Measurements from ENCODE around the gene TNNI3K.

Gene TNNI3K

DNA sequence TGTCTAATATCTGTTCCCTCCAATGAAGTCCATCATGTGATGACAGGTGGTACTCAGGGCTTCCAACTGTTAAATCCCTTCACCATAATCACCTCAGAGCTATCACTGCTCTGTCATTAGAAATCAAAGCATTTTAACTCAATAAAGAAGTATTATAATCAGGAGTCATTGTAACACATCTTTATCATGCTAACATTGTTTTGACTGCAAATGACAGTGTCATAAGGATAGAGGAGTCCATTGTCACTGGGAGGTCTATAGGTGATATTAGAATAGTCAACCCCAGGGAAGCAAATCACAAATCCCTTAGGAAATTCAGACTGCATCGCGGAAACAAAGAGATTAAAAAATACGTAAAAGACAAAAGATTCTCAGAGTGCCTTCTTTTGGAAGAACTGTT, 246.4 kb downstream of the TNNI3K start:
- no peaks in the 10 kb centered on the region for H3K4me1 ChIP-seq
- intact Hi-C loops (cut with DNase I; ENCODE audit: low total_unique reads): no loop called here
- H3K4me3 ChIP-seq: no peak overlapping the region
- DNase-seq: no peak
- H3K9me3 ChIP-seq: no peaks in the 10 kb centered on the region
- no peak overlapping the region for H3K27ac ChIP-seq
- TF ChIP-seq, protein P1, sequence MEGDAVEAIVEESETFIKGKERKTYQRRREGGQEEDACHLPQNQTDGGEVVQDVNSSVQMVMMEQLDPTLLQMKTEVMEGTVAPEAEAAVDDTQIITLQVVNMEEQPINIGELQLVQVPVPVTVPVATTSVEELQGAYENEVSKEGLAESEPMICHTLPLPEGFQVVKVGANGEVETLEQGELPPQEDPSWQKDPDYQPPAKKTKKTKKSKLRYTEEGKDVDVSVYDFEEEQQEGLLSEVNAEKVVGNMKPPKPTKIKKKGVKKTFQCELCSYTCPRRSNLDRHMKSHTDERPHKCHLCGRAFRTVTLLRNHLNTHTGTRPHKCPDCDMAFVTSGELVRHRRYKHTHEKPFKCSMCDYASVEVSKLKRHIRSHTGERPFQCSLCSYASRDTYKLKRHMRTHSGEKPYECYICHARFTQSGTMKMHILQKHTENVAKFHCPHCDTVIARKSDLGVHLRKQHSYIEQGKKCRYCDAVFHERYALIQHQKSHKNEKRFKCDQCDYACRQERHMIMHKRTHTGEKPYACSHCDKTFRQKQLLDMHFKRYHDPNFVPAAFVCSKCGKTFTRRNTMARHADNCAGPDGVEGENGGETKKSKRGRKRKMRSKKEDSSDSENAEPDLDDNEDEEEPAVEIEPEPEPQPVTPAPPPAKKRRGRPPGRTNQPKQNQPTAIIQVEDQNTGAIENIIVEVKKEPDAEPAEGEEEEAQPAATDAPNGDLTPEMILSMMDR (IDR thresholded peaks at IDR 0.05): no peak
- no peaks in the 10 kb centered on the region for H3K36me3 ChIP-seq
- H3K27me3 ChIP-seq: no peaks in the 10 kb centered on the region

DNA sequence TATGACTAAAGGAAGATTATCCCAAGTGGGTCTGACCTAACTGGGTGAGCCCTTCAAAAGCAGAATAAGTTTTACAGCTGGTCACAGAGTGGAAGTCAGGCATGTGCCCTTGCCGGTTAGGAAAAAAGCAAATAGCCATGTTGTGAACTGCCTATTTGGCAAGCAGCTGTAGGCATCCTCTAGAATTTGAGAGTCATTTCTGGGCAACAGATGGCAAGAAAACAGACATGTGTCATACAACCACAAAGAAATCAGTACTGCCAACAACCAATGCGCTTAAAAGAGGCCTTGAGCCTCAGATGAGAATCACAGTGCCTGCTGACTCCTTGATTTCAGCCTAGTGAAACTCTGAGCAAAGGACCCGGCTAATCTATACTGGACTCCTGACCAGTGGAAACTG, 250.4 kb downstream of the TNNI3K start:
- H3K4me1 ChIP-seq: no peaks in the 10 kb centered on the region
- H3K27ac ChIP-seq: no peak overlapping the region
- H3K4me3 ChIP-seq: no peak overlapping the region
- no peak for DNase-seq
- H3K27me3 ChIP-seq: no peaks in the 10 kb centered on the region
- H3K9me3 ChIP-seq: no peaks in the 10 kb centered on the region
- H3K36me3 ChIP-seq: no peaks in the 10 kb centered on the region
- TF ChIP-seq, protein P1 (IDR thresholded peaks at IDR 0.05): no peak
- intact Hi-C loops (cut with DNase I; ENCODE audit: low total_unique reads): no loop called here

DNA sequence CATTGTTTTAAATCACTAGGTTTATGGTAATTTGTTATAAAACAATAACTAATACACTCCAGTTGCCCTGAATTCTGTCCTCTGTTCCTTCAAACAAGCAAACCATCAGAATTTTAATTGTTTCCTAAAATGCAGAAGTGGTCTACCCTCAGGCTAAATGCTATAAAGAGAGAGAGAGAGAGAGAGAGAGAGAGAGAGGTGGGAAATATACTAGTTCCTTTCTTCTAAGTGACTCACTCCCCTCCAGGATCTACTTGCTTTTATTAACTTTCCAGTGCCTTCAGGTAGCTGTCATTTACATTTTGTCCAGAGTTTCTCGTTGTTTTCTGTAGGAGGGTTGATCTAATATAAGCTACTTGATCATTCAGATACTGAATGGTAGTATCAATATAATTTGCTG, 250.8 kb downstream of the TNNI3K start:
- H3K9me3 ChIP-seq: no peaks in the 10 kb centered on the region
- intact Hi-C loops (cut with DNase I; ENCODE audit: low total_unique reads): no loop called here
- no peaks in the 10 kb centered on the region for H3K27me3 ChIP-seq
- DNase-seq: no peak
- no peaks in the 10 kb centered on the region for H3K4me1 ChIP-seq
- TF ChIP-seq, protein P1 (IDR thresholded peaks at IDR 0.05): no peak
- H3K27ac ChIP-seq: no peak overlapping the region
- H3K36me3 ChIP-seq: no peaks in the 10 kb centered on the region
- no peak overlapping the region for H3K4me3 ChIP-seq

DNA sequence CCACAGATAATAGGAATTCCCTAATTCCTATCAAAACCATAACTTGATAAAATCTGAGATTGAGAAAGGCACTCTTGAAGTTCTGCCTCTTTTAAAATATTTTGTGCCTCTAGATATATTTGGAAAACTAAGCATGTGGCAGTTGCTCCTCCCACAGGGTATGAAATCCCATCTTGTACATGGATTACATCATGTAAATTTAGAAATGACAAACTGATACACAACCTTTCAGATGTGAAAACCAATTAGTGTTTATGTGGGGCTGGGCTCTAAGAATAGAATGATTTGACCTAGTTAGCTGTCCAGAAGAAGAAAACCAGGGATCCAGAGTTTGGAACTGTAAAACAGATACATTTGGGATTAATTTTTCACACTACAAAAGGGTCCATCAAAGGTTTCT, 261.5 kb downstream of the TNNI3K start:
- H3K4me1 ChIP-seq: no peaks in the 10 kb centered on the region
- H3K27ac ChIP-seq: no peak overlapping the region
- DNase-seq: no peak
- TF ChIP-seq, protein P1 (IDR thresholded peaks at IDR 0.05): no peak
- no peaks in the 10 kb centered on the region for H3K36me3 ChIP-seq
- intact Hi-C loops (cut with DNase I; ENCODE audit: low total_unique reads): no loop called here
- no peak overlapping the region for H3K4me3 ChIP-seq
- H3K9me3 ChIP-seq: no peaks in the 10 kb centered on the region
- no peaks in the 10 kb centered on the region for H3K27me3 ChIP-seq

DNA sequence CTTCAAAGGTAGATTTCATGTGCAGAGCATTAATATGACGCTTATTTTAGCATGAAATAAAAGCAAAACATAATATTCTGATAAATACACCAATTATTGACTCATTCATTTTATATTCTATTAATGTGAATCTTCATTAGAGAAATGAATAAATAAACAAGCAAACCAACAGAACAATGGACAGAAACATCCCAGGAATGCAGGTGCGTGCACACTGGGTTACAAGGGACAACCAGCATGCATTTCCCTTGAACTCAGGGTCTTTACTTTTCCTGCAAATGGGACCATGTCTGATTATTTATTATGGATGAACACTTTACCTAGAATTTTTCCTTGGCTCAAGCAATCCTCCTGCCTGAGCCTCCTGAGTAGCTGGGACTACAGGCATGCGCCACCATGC, 263.7 kb downstream of the TNNI3K start:
- Histone ChIP-seq H3K36me3 (no peaks in the 10 kb centered on the region), H3K4me3 (no peak overlapping the region), H3K9me3 (no peaks in the 10 kb centered on the region), H3K27me3 (no peaks in the 10 kb centered on the region), H3K4me1 (no peaks in the 10 kb centered on the region), H3K27ac (no peak overlapping the region)
- no peak for DNase-seq
- intact Hi-C loops (cut with DNase I; ENCODE audit: low total_unique reads): no loop called here
- TF ChIP-seq, protein P1 (IDR thresholded peaks at IDR 0.05): no peak

DNA sequence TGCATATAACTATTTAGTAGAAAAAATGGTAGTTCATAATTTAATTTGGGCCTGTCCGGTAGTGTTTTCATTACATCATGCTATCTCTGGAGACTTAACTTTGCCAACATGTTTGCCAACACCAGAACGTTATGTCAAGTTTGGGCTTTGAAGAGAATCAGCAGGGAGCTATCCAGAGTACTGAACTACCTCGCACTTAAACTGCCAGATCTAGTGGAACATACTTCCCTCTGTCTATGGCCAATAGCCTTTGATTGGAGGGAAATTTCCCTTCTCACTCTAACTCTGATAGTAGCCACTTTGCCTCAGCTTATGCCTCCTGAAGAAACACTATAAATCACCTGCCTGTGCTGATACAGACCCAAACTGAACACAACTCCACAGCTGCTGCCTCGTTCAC, 267.2 kb downstream of the TNNI3K start:
- Histone ChIP-seq H3K4me1 (no peaks in the 10 kb centered on the region), H3K9me3 (no peaks in the 10 kb centered on the region), H3K36me3 (no peaks in the 10 kb centered on the region), H3K27ac (no peak overlapping the region), H3K4me3 (no peak overlapping the region), H3K27me3 (no peaks in the 10 kb centered on the region)
- TF ChIP-seq, protein P1 (IDR thresholded peaks at IDR 0.05): no peak
- intact Hi-C loops (cut with DNase I; ENCODE audit: low total_unique reads): no loop called here
- no peak for DNase-seq

Data from tibial artery (tissue), 4 donors.